ENCODE results near the gene FOCAD. TPM values are rescaled to one million over a fixed set of nuclear protein-coding genes. Genes with fewer than 3 reads are reported as not detected.

The FOCAD gene
- total RNA-seq, 1 donor from 2014 or later: 30.0 TPM

DNA sequence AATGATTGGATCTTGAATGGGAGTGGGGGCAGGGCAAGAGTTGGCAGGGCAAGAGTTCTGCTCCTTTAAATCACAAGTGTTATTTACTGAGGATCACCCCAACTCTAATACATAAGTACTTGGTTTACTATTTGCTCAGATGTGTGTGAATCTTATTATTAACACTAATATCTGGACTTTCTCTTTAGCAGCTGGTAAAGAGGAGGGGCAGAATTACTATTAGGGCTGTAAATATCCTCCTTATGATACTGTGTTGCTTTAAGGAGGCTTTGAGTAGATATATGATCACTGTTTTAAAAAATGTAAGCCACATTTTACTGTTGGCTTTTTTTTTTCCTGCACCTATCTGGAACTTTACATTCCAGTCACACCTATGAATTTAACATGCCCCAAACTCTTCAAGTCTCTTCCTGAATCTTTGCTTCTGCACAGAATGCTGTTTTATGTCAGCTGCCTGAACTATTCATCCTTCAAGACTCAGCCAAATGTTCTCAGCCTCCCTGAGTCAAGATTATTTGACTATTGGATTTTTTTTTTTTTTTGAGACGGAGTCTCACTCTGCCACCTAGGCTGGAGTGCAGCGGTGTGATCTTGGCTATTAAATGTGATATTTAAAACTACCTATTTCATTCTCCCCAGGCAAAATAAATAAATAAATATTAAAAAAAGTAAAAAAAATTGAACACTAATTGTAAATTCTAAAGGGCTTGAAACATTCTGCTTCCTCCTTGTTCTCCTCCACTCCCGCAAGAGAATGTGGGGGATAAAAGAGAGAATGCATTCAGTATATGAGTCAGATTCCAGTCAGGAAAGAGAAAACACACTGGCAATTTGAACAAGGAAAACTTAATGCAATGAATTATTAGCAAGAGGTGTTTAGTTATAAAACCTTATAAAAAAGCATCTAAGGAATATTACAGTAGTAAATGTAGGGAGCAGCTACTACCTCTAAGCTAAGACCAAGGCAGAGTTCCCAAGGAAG, 99.3 kb downstream of the FOCAD start:
- no peak for DNase-seq (ENCODE audit: low read depth)
- H3K4me3 ChIP-seq (ENCODE audit: low read depth, low read length): no peak overlapping the region
- TF ChIP-seq, protein P1, sequence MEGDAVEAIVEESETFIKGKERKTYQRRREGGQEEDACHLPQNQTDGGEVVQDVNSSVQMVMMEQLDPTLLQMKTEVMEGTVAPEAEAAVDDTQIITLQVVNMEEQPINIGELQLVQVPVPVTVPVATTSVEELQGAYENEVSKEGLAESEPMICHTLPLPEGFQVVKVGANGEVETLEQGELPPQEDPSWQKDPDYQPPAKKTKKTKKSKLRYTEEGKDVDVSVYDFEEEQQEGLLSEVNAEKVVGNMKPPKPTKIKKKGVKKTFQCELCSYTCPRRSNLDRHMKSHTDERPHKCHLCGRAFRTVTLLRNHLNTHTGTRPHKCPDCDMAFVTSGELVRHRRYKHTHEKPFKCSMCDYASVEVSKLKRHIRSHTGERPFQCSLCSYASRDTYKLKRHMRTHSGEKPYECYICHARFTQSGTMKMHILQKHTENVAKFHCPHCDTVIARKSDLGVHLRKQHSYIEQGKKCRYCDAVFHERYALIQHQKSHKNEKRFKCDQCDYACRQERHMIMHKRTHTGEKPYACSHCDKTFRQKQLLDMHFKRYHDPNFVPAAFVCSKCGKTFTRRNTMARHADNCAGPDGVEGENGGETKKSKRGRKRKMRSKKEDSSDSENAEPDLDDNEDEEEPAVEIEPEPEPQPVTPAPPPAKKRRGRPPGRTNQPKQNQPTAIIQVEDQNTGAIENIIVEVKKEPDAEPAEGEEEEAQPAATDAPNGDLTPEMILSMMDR (conservative IDR thresholded peaks at IDR 0.05; ENCODE audit: low read depth, low read length): no peak

DNA sequence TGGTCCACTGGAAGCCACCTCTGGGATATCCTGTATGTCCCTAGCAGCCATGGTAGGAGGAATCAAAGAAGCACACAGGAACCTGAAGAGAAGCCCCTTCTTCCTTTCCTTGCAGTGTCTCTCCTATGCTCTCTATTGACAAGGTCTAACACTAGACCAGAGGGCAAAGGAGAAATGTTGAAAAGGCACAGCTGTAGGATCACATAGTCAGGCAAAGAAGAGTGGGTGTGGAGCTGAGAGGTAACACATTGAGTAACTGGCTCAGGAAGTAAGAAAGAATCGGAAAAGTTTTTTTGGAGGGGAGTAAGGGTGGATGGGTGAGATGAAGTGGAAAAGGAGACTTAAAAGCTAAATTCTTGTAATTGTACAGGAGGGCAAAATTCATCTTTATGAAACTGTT, 100.1 kb downstream of the FOCAD start:
- TF ChIP-seq, protein P1 (conservative IDR thresholded peaks at IDR 0.05; ENCODE audit: low read depth, low read length): no peak
- DNase-seq (ENCODE audit: low read depth): no peak
- H3K4me3 ChIP-seq (ENCODE audit: low read depth, low read length): no peak overlapping the region

DNA sequence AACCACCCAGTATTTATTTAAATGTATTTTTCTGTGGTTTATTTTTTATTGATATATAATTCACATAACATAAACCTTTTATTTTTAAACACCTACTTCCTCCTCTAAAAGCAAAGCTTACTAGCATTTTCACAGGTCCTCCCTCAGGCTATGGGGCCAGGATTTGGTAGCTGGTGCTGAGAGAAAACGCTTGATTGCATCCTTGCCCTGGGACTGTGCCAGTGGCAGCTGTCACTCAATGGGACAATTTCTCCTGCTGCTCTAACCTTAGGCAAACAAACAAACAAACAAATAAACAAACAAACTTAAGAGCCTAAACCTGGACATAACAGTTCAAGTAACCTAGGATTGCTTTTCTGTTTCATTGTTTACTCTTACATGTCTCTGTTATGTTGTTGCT, 102.7 kb downstream of the FOCAD start:
- no peak for DNase-seq (ENCODE audit: low read depth)
- TF ChIP-seq, protein P1 (conservative IDR thresholded peaks at IDR 0.05; ENCODE audit: low read depth, low read length): no peak

DNA sequence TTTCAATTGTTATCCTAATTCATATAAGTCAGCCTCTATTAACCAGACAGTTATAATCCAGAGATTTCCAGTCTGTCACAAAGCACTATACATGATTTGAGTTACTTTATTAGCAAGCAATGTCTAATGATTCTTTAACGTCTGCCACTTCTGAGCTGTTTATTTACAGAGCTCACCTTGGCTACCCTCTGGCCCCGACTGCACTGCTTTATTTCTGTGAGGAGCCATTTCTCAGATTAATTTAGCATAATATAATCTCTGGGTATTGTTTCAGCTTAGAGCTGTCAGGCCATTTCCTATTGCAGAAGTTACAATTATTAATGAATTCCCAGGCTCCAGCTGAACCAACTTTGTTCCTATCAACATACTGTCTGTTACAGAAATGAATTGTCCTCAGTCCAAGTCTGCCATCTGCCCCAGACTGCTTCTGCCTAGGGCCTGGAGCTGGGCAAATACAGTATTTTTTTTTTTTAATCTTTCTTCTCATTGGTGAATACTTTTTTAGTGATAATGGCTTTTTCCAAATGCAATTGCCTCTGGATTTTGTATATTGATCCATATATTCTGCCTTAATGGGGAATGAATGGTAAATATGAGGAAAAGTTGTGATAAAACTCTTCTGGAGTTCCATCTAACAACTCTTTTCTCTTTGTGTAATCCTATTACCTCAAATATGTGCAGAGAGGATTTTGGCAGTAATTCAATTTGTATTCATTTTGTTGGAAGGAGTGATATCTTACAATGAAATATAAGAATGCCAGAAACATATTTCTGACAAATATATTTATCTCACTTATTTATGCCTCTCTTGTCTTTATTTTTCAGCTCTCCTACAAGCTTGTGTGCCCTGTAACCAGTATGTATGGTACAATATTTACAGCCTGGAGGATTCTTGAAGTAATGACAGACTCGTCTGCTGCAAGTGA, 104.7 kb downstream of the FOCAD start:
- TF ChIP-seq, protein P1 (conservative IDR thresholded peaks at IDR 0.05; ENCODE audit: low read depth, low read length): no peak
- no peak overlapping the region for H3K4me3 ChIP-seq (ENCODE audit: low read depth, low read length)
- no peak for DNase-seq (ENCODE audit: low read depth)

More for the DNA sequence above, 102.7 kb downstream of the FOCAD start:
- H3K4me3 ChIP-seq (ENCODE audit: low read depth, low read length): no peak overlapping the region

DNA sequence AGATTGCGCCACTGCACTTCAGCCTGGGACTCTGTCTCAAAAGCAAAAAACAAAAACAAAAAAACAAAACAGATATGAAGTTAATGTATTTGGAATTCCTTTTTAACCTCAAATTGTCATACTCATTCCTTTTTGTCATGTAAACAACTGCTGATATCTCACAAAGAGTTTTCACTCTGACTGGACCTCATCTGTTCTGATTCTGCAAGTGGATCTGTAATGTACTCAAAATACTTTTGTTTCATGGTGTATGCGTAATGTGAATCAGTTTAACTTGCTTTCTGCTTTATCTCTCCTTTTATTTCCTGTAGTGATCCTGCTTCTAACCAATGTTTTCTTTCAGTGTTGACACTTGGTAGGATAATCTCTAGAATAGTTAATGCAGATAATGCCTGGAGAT, 106.7 kb downstream of the FOCAD start:
- no peak for DNase-seq (ENCODE audit: low read depth)
- TF ChIP-seq, protein P1 (conservative IDR thresholded peaks at IDR 0.05; ENCODE audit: low read depth, low read length): no peak
- no peak overlapping the region for H3K4me3 ChIP-seq (ENCODE audit: low read depth, low read length)

DNA sequence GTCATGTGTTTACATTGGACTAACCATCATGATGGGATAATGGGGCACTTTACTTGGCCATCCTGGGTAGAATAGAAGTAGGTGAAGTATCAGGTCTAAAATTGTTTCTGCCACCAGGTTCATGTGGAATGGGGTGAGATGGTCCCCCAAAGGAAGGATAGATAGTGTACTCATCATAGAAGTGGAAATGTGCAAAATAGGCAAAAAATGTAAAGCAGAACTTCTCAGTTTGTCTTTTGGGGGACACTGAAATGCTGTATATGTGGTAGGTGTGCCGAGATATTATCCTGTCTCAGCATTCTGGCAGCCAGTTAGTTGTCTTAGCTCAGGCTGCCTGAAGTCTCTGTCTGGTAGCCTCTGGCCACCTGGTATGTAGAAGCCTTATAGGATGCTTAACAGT, 107.6 kb downstream of the FOCAD start:
- no peak overlapping the region for H3K4me3 ChIP-seq (ENCODE audit: low read depth, low read length)
- TF ChIP-seq, protein P1 (conservative IDR thresholded peaks at IDR 0.05; ENCODE audit: low read depth, low read length): no peak
- no peak for DNase-seq (ENCODE audit: low read depth)

All from epithelial cell of proximal tubule (primary cell).